ENCODE data around the gene PLA2G4F. TPM values are rescaled to one million over a fixed set of nuclear protein-coding genes. Genes with fewer than 3 reads are reported as not detected.

PLA2G4F gene
- total and polyA plus RNA-seq, 10 of the 15 experiments (the other 5 are each of a cell fraction or from before 2014, with no cell fraction given) = not detected

GRCh38 chr15:42090781-42091180, 65.7 kb downstream of the PLA2G4F start (continued):
- TF ChIP-seq STAT3 (IDR thresholded peaks at IDR 0.05; ENCODE audit: low read depth, low read length) (no peak), YY1 (IDR thresholded peaks at IDR 0.05; ENCODE audit: low read depth, low read length) (no peak), ZNF592 (IDR thresholded peaks at IDR 0.05) (no peak), KAT2A (conservative IDR thresholded peaks at IDR 0.05; ENCODE audit: control insufficient read depth, low read depth, low read length) (no peak), TCF12 (IDR thresholded peaks at IDR 0.05; ENCODE audit: low read depth, low read length) (no peak), E2F4 (IDR thresholded peaks at IDR 0.05; ENCODE audit: low read depth, low read length) (no peak), CHD4 (IDR thresholded peaks at IDR 0.05) (no peak), CEBPB (IDR thresholded peaks at IDR 0.05; ENCODE audit: borderline replicate concordance in 1 of 2, low read depth in 2 of 2, low read length in 2 of 2) (no peak), RELA (IDR thresholded peaks at IDR 0.05; ENCODE audit: borderline replicate concordance, partially characterized antibody) (no peak)

All from GM12878 (cell line).